ENCODE results near the gene RBM10. TPM values are rescaled to one million over a fixed set of nuclear protein-coding genes. Genes with fewer than 3 reads are reported as not detected.
A peak's percentile ranks its signal among the peaks of the same experiment; 100 is the strongest.

RBM10 gene
- total and polyA plus RNA-seq, 2 of the 13 experiments (the other 11 are each of a cell fraction or from before 2014, with no cell fraction given) = 15.9 to 43.1 TPM

GRCh38 chrX:47169726-47170515 is 24.9 kb downstream of the RBM10 start:
- in situ Hi-C loops (cut with HindIII; ENCODE audit: extremely low pct_ligation_motif_present, low pct_unique_long_range_greater_than_20kb) = no loop called here
- 93% methylated on average over 2 of the region's 13 CpGs for whole genome bisulfite sequencing (ENCODE audit: low lambda C conversion rate)
- Histone ChIP-seq H4K20me1 (ENCODE audit: insufficient read depth, low read length) (no peaks in the 10 kb centered on the region), H2AFZ (ENCODE audit: low read length) (no peak overlapping the region), H3K4me1 (ENCODE audit: insufficient read depth, low read length) (peaks cover 3% of the 10 kb centered on the region), H3K9ac (ENCODE audit: insufficient read depth, low read depth, low read length) (no peak overlapping the region), H3K27me3 (ENCODE audit: control insufficient read depth in 1 of 2, insufficient read depth in 2 of 2, low read length in 2 of 2) (no peaks in the 10 kb centered on the region), H3K36me3 (replicated peaks in 1 of 2; ENCODE audit: control insufficient read depth in 1 of 2, insufficient read depth in 2 of 2, low read length in 2 of 2) (peaks cover 11 to 21% of the 10 kb centered on the region in 2 experiments; a peak in 4 of 5 replicates), H3K4me2 (ENCODE audit: low read depth, low read length) (no peak overlapping the region), H3K79me2 (ENCODE audit: insufficient read depth, low read length) (peaks cover 7% of the 10 kb centered on the region), H3K27ac (ENCODE audit: extremely low read length, insufficient read depth, low read length) (no peak overlapping the region), H3K4me3 (replicated peaks in 1 of 3; ENCODE audit: insufficient read depth in 1 of 3, low read depth in 2 of 3, low read length in 3 of 3) (no peak overlapping the region), H3K9me3 (ENCODE audit: low read length) (no peaks in the 10 kb centered on the region)
- no peak for FAIRE-seq
- peak; percentile 28; the same call in 2 of the 3 replicates for ATAC-seq
- no peak for DNase-seq (ENCODE audit: low spot score)
- POLR2A ChIA-PET = no interaction called here
- CTCF ChIA-PET (ENCODE audit: low intra/inter-chr PET ratio, low total read pairs) = no interaction called here
- no TSS peak for BruUV-seq (replicated peaks)
- intact Hi-C loops (cut with micrococcal nuclease; ENCODE audit: unreplicated experiment) = no loop called here
- TF ChIP-seq ZNF589 (CRISPR knock-in tag; conservative IDR thresholded peaks at IDR 0.05) (no peak), ZNF276 (CRISPR knock-in tag; IDR thresholded peaks at IDR 0.05; ENCODE audit: low read depth) (no peak), XRCC5 (optimal IDR thresholded peaks at IDR 0.05; ENCODE audit: low read length) (no peak), KIAA2018 (CRISPR knock-in tag; IDR thresholded peaks at IDR 0.05; ENCODE audit: borderline replicate concordance) (no peak), FOXP4 (CRISPR knock-in tag; IDR thresholded peaks at IDR 0.05) (no peak), ZFP90 (CRISPR knock-in tag; IDR thresholded peaks at IDR 0.05; ENCODE audit: borderline replicate concordance) (no peak), ZNF460 (CRISPR knock-in tag; IDR thresholded peaks at IDR 0.05; ENCODE audit: borderline replicate concordance) (no peak), ZNF644 (CRISPR knock-in tag; IDR thresholded peaks at IDR 0.05; ENCODE audit: low read depth) (no peak)

Measured in HepG2 (cell line).